GM04503 (cell line): ENCODE data around the gene NBEAL2.

Experiments
- DNase-seq: peaks from one replicate; pipeline ENCODE4 v3.0.0-alpha.2; 2012; ENCODE audit warnings: low read depth

Gene NBEAL2, protein sequence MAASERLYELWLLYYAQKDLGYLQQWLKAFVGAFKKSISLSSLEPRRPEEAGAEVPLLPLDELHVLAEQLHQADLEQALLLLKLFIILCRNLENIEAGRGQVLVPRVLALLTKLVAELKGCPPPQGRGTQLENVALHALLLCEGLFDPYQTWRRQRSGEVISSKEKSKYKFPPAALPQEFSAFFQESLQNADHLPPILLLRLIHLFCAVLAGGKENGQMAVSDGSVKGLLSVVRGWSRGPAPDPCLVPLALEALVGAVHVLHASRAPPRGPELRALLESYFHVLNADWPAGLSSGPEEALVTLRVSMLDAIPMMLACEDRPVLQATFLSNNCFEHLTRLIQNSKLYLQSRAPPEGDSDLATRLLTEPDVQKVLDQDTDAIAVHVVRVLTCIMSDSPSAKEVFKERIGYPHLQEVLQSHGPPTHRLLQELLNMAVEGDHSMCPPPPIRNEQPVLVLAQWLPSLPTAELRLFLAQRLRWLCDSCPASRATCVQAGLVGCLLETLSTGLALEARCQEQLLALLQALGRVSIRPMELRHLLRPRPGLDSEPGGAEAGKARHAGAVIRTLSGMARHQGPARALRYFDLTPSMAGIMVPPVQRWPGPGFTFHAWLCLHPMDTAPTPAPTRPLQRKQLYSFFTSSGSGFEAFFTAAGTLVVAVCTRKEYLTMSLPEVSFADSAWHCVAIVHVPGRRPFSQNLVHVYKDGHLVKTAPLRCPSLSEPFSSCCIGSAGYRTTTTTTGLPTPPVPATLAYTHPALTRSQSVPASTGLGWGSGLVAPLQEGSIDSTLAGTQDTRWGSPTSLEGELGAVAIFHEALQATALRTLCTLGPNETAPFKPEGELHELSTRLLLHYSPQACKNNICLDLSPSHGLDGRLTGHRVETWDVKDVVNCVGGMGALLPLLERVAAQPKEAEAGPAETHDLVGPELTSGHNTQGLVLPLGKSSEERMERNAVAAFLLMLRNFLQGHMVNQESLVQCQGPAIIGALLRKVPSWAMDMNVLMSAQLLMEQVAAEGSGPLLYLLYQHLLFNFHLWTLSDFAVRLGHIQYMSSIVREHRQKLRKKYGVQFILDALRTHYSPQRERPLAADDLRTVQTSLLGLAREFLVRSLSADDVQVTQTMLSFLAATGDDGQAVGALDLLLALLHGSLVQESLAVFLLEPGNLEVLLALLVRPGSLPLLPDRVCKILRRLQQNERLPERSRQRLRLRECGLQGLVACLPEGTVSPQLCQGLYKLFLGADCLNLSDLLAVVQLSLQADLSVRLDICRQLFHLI (N-terminal part only)

DNA sequence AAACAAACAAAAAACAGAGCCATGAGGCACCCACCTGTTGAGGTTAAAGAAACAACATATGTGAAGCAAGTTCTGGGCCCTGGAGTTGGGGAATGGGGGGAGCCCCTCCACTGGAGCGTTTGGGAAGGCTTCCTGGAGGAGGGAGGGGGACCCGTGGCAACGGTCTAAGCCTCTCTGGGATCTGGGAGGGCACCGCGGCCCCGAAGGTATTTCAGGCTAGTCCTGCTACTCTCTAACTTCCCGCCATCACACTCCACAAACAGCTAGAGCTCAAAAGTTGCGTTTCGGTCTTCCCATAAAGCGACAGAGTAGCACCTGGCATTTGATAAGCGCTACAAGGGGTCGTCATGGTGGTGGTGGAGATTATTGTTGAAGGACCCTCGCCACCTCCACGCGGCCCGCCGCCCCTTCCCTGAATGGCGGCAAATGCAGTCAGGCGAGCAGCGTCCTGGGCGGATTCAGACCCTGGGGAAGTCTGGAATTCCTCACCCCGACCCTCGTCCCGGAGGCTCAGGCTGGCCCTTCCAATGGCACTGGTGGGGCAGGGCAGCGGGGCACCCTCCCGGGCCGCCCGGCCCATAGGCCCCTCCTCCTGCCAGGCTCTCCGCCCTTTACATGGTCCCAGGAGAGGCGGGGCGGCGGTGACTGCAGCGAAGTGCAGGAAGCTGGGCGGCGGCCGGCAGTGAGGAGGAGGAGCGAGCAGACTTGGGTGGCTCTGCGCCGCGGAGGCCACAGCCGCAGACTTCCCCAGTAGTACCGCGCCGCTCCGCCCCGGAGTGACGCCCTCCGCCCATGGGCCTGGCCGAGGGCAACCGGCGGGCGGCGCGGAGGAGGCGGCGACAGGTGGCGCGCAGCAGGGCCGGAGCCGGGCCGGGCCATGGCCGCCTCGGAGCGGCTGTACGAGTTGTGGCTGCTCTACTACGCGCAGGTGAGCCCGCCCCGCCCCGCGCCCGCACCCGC, at the start of gene NBEAL2:
Gene NBEAL2, plus strand, starts transcription at position 682 of the 960 bp plus-strand sequence. Its CDS starts 196 bp downstream, at position 878.
- DNase-seq: peak; percentile 41

DNA sequence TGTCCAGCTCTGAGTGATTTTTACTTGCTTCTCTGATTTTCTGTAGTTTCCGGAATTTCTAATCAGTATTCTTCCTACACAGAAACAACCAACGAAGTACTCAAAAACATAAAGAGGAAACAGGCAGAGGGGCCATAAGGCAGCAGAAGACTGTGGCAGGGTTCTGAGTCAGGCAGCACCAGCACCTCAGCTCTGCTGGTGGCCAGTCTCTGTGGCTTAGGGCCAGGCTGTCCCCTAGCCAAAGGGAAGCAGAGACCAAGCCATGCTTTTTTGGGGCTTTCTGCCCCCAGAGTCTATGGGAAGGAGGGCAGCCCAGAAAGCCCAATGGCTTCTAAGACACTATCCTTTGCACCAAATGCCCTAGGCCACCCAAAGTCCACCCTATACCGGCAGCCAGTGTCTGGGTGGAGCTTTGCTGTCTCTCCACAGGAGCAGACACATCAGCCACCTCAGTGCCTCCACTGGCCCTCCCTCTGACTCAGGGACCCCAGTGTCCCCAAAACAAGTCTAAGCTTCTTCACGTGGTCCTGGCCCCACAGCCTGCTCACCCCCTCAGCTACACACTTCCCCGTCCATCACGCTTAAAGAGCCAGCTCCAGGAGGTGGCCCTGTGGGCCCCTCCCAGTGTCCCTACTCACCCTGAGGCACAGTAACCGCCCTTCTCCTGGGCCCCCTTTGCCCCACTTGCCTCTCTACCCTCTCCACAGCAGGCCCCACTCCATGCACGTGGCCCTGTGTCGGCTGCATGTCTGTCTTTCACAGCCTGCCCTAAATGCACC, 49.1 kb upstream of the NBEAL2 start:
- no peak for DNase-seq

DNA sequence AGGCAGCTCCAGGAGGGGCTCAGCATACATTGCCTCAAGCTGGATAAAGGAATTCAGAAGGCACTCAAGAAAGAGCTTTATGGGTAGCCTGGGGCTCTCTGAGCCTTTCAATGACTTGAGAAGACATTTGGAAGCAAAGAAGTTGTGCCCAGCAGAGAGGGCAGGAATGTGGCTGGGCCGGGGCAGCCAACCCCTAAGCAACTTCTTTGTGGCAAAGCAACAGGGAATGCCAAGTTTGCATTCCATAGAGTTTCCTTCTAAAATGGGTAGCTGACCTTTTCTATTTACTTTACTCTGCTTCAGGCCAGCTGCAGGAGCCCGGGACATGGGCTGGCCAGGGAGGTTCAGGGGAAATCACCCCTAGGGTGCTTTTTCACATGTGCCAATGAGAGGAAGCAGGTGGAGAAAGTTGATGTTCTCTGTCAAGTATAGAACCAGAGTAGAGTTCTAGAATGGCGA, 48.5 kb upstream of the NBEAL2 start:
- no peak for DNase-seq

DNA sequence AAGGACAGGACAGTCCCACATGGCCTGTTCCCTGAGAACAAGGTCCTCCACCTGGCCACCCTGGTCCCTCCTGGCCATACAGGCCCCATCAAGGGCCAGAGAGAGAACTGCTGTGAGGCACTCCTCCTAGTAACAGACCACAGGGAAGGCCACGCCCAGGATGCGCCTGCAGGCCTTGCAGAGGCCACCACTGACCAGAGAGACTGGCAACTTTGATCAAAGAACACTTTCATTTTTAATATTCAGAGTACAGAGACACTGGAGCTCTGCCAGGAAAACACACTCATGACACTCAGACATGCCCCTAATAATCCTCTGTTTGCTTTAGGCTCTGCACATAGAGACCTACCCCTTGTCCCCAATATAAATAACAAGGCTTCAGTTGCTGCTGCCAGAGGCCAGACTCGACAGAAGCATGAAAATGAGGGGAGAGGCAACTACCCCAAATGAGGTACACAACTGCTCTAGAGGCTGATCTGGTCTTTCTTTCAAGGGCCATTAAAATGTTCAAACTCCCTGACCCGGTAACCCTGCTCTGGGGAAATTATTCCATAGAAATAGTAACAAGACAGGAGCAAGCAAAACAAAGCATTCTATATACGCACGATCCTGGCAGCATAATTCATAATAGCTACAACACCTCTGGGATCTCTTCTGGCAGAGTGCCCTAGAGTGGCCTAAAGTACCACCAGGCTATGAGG, 47.7 kb upstream of the NBEAL2 start:
- DNase-seq: no peak

DNA sequence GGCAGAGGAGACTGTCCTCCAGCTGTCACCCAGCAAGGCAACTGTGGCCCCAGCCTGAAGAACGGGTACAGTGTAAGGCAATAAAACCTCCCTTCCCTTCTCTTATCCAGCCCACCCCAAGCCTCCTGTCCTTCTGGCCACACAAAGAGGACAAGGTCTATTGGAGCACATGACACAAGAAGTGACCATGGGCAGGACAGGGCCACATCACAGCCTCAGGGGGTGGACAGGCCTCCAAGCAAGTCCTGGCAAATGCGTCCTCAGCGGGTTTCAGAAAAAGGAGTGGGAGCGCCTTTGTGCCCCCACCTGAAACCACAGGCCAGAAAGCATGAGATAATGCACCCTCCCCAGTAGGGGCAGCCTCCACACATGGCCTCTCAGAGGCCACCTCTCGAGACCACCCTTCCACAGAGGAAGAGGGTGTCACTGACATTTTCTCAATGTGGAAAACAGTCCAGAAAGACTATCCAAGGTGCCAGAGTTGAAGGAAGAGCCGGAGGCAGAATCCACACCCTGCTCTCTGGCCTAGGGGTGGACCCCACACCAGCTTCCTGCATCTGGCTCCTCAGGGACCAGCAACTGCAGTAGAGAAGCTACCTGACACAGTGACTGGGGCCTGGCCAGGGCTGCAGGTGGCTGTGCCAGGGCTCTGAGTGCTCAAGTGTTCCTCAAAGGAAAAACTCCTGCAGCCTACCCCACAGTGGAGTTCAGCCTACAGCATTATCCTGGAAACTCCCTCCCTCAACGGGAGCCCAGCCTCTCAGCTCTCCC, 46.8 kb upstream of the NBEAL2 start:
- no peak for DNase-seq

DNA sequence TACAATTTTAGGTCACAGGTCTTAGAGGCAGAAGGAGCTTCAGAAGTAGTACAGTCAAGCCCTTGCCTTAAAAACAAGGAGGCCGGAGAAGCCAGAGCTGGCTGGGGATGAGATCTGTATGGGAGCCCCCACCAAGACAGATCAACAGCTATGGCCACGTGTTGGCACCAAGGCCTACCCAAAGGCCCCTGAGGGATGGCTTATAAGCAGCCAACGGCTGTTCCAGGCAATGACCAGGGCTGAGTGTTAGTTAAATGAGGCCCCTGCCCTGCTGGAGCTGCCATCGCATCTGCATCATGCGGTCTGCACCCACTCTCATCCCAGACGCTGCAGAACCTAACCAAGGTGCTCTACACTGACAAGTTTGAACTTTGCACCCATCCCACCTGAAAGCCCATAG, 46.2 kb upstream of the NBEAL2 start:
- DNase-seq: no peak

DNA sequence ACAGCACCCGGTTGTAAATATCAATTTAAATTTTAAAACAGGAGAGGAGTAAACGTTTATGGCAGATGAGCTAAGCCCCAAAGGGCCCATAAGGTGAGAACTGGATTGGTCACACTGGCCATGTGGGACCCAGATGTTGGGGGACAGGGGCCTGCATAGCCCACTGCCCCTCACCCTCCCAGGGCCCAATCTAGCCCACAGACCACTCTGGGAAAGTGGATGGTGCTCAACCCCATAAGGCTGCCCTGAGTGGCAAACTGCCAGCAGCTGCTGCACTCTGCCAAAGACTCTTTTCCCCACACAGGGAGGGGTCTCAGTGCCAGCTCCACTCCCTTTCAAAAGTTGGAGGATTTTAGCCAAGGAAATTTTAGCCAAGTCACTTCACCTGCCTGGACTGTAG, 45.4 kb upstream of the NBEAL2 start:
- DNase-seq: no peak

DNA sequence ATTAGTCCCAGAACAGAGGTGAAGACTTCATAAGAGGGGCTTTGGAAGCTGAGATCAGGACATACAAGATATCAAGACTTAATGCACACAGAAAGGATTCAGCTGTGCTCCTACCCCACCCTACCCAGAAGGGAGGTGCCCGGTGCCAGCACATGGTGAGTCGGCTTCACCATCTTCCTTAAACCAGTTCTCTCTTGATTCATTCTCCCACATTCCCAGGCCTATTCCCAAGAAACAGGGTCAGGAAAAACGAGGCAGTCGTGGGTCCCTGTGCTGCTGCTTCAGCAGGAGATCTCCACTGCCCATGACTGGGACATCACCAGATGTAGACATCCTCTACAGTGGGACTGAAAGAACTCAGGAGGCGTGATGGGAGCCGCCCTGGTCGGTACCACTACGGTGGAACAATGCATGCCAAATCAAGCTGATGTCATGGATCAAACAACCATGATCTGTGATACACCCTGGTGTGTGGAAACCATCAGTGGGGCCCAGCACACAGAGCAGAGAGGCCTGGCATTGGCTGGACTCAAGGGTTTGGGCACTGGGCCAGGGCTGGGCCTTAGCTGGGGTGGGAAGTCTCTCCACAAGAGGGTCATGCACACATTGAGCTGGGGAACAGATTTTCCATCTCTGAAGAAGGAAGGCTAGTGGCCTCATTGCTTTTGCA, 44.8 kb upstream of the NBEAL2 start:
- no peak for DNase-seq

DNA sequence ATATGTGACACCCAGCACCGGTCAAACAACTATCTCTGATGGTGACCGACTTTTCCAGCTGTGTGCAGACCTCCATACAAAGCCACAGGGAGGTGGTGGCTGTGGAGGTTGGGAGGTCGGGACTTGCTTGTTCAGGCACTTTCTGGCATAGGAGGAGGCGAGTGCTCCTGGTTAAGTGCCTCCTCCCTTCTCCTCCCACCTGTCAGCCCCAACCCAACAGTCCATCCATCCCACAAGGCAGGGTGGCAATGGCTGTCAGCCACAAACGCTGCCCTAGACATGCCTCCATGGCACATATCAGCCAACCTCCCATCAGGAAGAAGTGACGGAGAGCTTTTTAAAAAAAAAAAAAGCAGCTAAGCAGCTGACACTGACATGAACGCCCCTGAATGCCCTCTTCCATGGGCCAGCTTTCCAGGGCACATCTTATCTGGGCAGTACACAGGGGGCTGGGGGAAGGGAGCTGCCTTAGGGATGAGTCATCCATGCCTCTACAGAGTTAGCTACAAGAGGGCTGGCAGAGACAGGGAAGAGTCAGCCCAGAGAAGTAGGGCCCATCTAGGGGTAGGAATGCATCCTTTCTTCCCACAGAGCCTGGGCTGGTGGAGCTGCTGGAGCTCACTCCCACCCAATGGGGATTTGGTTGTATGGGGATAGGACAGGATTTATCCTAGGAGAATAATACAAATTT, 44.2 kb upstream of the NBEAL2 start:
- peak; percentile 86 for DNase-seq

DNA sequence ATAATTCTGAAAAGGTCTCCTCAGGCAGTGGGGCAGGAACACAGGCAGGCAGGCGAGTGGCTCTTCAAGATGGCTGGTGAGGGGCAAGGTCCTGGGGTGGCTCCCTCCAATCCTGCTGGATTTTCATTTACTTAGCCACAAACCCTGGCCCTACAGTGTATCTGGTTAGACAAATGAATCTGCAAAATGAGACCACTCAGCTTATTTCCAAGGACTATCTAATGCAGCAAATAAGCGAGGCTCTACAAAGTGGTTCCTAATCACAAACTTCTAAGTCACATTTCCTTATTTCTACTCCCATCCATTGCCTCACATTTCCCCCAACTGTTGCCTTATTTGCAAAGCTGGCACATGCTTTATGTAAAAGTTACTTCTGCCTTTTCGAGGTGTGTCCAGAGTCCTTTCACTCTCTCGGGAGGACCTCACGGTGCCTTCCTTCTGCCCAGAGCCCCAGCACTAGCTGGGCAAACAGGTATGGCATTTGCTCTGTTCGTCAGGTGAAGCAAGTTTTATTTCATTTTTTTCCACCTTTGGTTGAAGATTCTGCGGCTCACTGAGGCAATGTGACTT, 43.4 kb upstream of the NBEAL2 start:
- no peak for DNase-seq

DNA sequence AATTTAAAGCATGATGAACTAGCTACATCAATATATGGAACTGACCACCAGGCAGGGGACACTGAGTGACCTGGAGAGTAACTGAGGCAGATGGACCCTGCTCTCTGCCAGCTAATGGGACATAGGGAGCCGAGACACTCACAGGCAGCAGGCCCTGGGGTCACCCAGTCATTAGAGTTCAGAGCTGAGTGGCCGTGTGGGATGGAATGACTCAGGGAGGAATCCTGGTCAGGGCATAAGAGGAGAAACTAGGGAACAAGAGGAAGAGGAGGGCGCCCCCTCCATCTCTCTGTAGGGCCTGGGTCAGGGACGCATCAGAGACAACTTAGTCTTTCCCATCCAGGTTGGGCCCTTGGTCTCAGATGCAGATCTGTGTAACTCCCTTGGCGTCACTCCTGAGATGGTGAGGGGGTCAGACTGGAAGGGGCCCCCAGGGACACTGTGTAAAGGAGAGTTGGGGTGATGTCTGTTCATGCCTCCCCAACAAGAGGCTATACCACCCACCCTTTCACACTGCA, 42.7 kb upstream of the NBEAL2 start:
- DNase-seq: no peak

DNA sequence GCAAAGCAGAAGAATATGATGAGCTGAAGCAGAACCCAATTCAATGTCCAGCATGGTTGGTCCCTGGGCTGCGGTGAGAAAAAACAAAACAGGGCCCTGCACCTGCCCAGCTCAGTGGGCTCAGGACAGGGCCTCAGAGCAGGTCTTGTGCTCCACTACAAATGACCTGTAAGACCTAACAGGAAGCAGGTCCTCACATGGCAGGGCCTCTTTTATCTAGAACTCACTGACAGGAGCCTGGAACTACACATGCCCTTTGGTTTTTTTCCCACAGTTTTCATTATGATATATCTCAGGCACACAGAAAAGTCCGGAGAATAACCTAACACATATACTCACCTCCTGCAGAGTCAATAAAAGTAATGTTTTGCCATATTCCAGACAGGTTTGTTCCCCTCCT, 41.3 kb upstream of the NBEAL2 start:
- no peak for DNase-seq

DNA sequence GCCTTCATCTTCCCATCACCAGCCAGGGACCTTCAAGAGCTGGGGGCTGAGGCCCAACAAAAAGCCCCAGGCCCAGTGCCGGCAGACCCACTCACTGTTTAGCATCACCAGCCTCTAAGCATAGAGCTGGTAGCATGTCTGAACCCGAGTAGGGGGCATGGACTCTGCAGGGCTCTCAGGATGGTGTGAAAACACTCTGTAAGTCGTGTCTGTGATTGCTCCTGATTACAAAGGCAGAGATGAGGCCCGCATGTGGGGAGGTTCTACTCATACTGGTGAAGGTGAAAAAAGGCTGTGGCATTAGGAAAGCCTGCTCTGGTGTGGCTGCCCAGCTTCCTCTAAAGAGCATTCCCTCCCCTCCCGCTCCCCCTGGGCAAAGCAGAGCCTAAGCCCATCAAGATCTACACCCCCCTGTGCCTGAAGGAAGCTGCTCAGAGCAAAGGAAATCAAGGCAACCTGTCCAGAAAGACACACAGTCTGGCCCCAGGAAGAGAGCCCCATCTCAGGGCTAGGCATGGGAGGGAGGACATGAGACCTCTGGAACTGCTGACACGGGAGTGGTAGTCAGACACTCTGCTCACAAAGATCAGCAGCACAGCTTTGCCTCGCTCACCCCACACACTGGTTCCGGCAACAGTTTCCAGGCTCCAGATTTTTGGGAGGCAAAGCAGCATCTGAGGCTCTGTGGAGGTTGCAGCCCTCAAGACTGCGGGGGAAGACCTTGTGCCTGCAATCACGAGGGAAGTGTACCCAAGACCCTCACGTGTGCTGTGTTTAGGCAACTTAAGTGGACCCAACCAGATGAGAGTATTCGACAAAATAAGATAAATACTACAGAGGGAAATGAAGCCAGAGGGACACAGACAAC, 39.7 kb upstream of the NBEAL2 start:
- DNase-seq: no peak

DNA sequence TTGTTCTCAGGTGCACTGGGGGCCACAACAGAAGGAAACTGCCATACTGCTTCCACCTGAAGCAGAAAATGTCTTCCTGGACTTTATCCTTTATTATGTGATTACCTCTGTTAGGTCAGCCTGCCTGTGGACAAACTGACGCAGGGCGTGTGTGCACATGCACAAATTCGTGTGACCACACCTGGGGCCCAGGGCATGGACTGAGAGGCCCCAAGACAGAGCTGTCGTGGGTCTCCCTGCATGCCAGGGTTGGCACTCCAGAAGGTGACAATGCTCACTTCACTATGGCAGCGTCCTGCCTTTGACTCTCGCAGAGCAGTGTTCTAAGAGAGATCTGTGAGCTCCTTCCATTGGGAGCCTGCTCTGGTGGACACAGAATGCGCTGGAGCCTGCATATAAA, 37.4 kb upstream of the NBEAL2 start:
- no peak for DNase-seq

DNA sequence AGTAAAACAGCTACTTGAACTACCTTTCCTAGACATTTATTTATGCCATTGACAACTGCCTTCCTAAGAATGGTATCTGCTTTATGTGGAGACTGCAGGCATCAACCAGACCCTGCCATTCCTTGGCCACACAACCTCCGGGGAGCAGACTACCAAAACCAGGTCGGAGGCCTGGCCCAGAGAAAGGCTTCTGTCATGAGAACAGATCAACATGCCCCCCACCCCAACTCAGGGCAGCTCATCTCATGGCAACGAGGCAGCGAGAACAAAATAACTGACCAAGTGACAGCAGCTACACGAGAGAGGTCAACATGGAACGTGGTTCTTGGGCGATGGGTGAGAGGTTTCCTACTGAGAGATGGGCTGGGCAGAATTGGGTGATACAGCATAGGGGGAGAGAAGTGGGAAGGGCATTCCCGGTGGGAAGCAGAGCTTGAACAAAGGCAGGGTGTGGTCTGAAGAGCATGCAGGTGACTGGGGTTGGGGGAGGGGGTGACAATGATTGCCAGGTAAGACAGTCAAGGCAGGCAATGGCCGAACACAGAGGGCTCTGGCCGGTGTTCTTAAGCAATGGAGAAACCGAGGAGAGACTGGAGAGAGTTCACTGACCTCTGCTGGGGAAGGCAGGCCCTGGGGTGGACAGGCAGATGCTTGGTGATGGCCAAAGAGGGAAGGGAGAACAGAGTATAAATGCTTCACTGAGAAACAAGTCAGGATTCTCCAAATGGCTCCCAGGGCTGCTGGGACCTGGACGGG, 36.8 kb upstream of the NBEAL2 start:
- no peak for DNase-seq
